ENCODE data around the gene OR14K1.
"Not testable (repeated sequence)": the region's sequence is repeated elsewhere in the genome, so short reads cannot be mapped to it uniquely, and the experiment has no call there.

OR14K1 gene, protein sequence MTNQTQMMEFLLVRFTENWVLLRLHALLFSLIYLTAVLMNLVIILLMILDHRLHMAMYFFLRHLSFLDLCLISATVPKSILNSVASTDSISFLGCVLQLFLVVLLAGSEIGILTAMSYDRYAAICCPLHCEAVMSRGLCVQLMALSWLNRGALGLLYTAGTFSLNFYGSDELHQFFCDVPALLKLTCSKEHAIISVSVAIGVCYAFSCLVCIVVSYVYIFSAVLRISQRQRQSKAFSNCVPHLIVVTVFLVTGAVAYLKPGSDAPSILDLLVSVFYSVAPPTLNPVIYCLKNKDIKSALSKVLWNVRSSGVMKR

GRCh38 chr1:247738315-247738714 is at the start of gene OR14K1:
Gene OR14K1 (plus strand): TSS chr1:247738615. CDS start chr1:247738615, 0 bp downstream.
- in situ Hi-C loops (cut with HindIII; ENCODE audit: low pct_ligation_motif_present, low sequenced_read_pairs), result no loop called here
- TF ChIP-seq, protein P1, sequence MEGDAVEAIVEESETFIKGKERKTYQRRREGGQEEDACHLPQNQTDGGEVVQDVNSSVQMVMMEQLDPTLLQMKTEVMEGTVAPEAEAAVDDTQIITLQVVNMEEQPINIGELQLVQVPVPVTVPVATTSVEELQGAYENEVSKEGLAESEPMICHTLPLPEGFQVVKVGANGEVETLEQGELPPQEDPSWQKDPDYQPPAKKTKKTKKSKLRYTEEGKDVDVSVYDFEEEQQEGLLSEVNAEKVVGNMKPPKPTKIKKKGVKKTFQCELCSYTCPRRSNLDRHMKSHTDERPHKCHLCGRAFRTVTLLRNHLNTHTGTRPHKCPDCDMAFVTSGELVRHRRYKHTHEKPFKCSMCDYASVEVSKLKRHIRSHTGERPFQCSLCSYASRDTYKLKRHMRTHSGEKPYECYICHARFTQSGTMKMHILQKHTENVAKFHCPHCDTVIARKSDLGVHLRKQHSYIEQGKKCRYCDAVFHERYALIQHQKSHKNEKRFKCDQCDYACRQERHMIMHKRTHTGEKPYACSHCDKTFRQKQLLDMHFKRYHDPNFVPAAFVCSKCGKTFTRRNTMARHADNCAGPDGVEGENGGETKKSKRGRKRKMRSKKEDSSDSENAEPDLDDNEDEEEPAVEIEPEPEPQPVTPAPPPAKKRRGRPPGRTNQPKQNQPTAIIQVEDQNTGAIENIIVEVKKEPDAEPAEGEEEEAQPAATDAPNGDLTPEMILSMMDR (IDR thresholded peaks at IDR 0.05; ENCODE audit: low read depth, low read length, missing control alignments), result no peak
- no peak within 1 kb of the TSS for H3K4me3 ChIP-seq (ENCODE audit: low read depth, low read length)
- DNase-seq, result no peak
- no peak within 1 kb of the TSS for H3K27ac ChIP-seq
- H3K36me3 ChIP-seq (replicated peaks), result no peaks in the 10 kb centered on the region
- no peaks in the 10 kb centered on the region for H3K27me3 ChIP-seq (replicated peaks)

- DNase-seq, result no peak
- Histone ChIP-seq H3K27ac (no peak overlapping the region), H3K36me3 (replicated peaks) (no peaks in the 10 kb centered on the region), H3K27me3 (replicated peaks) (no peaks in the 10 kb centered on the region), H3K4me3 (ENCODE audit: low read depth, low read length) (no peak overlapping the region)
- TF ChIP-seq, protein P1 (IDR thresholded peaks at IDR 0.05; ENCODE audit: low read depth, low read length, missing control alignments), result no peak
- in situ Hi-C loops (cut with HindIII; ENCODE audit: low pct_ligation_motif_present, low sequenced_read_pairs), result no loop called here
Measured at GRCh38 chr1:247701338-247701737, 37.1 kb upstream of the OR14K1 start.

- H3K27ac ChIP-seq; H3K27me3 ChIP-seq (replicated peaks); H3K4me3 ChIP-seq (ENCODE audit: low read depth, low read length); in situ Hi-C loops (cut with HindIII; ENCODE audit: low pct_ligation_motif_present, low sequenced_read_pairs); DNase-seq; H3K36me3 ChIP-seq (replicated peaks): not testable (repeated sequence)
Measured at GRCh38 chr1:247710681-247711080, 27.7 kb upstream of the OR14K1 start.

DNA sequence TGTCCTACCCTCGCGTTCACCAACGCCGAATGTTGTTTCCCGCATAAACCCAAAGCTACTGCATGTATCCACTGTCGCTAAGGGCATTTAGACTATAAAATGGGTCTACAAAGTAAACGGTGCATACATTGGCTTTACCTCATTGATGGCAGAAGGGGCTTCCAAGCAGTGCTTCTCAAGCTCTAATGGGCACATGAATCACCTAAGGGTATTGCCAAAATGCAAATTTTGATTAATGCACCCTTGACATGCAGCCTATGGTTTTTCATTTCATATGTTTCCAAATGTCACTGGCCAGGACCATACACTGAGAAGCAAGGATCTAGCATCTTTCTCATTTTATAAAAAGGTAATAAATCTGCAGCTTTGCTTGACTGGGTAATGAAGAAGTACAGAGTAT is 24.7 kb upstream of the OR14K1 start:
- no peak for DNase-seq
- Histone ChIP-seq H3K4me3 (ENCODE audit: low read depth, low read length) (no peak overlapping the region), H3K36me3 (replicated peaks) (no peaks in the 10 kb centered on the region), H3K27me3 (replicated peaks) (no peaks in the 10 kb centered on the region), H3K27ac (no peak overlapping the region)
- in situ Hi-C loops (cut with HindIII; ENCODE audit: low pct_ligation_motif_present, low sequenced_read_pairs), result no loop called here
- TF ChIP-seq, protein P1 (IDR thresholded peaks at IDR 0.05; ENCODE audit: low read depth, low read length, missing control alignments), result no peak

DNA sequence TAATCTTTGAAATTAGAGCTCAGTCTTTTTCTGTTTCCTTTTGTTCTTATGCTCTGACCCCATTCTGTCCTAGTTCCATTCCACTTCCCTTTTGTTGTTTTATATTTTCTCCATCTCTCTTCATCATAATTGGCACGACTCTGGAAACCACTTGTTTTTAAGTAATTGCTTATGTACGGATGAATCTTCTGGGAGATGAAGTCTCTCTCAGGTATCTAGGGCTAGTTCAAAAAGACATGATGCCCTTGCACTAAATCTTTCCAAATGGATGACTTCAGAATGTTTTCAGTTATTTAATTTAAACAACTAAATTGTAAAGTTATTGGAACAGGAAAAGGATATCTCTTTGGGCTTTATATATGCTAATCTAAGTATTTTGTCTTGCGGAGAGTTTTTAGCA is 21.9 kb upstream of the OR14K1 start, which contains the start of gene OR6F1:
TSS of gene OR6F1 (minus strand) at position 101 of the 400 bp plus-strand sequence. CDS start 3,891 bp downstream, outside the sequence.
- no peaks in the 10 kb centered on the region for H3K36me3 ChIP-seq (replicated peaks)
- in situ Hi-C loops (cut with HindIII; ENCODE audit: low pct_ligation_motif_present, low sequenced_read_pairs), result no loop called here
- H3K27ac ChIP-seq, result no peak within 1 kb of the TSS
- no peak within 1 kb of the TSS for H3K4me3 ChIP-seq (ENCODE audit: low read depth, low read length)
- TF ChIP-seq, protein P1 (IDR thresholded peaks at IDR 0.05; ENCODE audit: low read depth, low read length, missing control alignments), result no peak
- DNase-seq, result no peak
- H3K27me3 ChIP-seq (replicated peaks), result no peaks in the 10 kb centered on the region

DNA sequence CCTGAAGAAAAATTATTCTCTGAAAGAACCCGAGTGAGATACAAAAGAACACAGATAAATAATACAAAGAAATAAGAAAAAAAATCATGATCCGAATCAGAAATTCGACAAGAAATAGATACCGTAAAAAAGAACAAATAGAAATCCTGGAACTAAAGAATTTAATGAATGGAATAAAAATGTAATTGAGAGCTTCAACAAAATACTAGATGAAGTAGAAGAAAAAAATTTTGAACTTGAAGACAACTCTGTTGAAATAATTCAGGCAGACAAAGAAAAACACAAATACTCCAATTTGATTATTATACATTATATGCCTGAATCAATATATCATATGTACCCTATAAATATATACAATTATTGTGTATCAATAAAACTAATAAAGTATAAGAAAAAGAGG is 17.2 kb upstream of the OR14K1 start:
- no peak for DNase-seq
- H3K4me3 ChIP-seq (ENCODE audit: low read depth, low read length), result no peak overlapping the region
- H3K27me3 ChIP-seq (replicated peaks), result no peaks in the 10 kb centered on the region
- H3K27ac ChIP-seq, result no peak overlapping the region
- in situ Hi-C loops (cut with HindIII; ENCODE audit: low pct_ligation_motif_present, low sequenced_read_pairs), result no loop called here
- TF ChIP-seq, protein P1 (IDR thresholded peaks at IDR 0.05; ENCODE audit: low read depth, low read length, missing control alignments), result no peak
- H3K36me3 ChIP-seq (replicated peaks), result no peaks in the 10 kb centered on the region
